SK-N-DZ (cell line): Measurements from ENCODE around the gene VAV3. TPM values are rescaled to one million over a fixed set of nuclear protein-coding genes. Genes with fewer than 3 reads are reported as not detected.
"Not testable (repeated sequence)": the region's sequence is repeated elsewhere in the genome, so short reads cannot be mapped to it uniquely, and the experiment has no call there.

Source experiments
- DNase-seq: peaks from one replicate; pipeline ENCODE4 v3.0.0-alpha.2; 2015; ENCODE audit warnings: low spot score
- polyA plus RNA-seq, 2 experiments: library from polyadenylated mRNA; depleted of rRNA; stranded (reverse); fragments of >200 nt; gene quantifications; 2 replicates each; pipeline ENCODE4 v1.2.3, GENCODE V29; 2014

Gene VAV3
- polyA plus RNA-seq (2014; cell fraction: cytosol; rRNA removed), result 0.15 and 0.54 TPM in 2 replicates
- 0.70 and 1.7 TPM in 2 replicates for polyA plus RNA-seq (2014; cell fraction: nucleus; rRNA removed)

GRCh38 chr1:107965110-107965991, at the start of gene VAV3:
Gene VAV3, minus strand, starts transcription at chr1:107965180. Its CDS starts 311 bp downstream, at chr1:107964869.
- DNase-seq, result peak; percentile 83

DNA sequence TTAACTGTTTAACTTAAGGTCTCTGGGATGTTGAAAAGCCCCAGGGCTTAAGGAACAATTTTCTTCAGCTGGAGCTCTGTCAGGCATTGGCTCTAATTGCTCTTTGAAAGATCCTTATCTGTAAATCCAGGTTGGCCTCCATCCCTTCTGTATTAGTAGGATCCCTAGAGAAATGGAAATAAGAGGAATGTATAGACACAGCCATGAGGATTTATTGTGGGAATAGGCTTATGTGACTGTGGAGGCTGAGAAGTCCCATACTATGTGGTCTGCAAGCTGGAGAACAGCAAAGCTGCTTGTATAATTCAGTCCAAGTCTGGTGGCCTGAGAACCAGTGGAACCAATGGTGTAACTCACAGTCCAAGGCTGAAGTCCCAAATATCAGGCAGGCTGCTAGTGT, 47.6 kb upstream of the VAV3 start:
- DNase-seq, result peak; percentile 51

GRCh38 chr1:108011295-108011694, 46.3 kb upstream of the VAV3 start:
- no peak for DNase-seq

DNA sequence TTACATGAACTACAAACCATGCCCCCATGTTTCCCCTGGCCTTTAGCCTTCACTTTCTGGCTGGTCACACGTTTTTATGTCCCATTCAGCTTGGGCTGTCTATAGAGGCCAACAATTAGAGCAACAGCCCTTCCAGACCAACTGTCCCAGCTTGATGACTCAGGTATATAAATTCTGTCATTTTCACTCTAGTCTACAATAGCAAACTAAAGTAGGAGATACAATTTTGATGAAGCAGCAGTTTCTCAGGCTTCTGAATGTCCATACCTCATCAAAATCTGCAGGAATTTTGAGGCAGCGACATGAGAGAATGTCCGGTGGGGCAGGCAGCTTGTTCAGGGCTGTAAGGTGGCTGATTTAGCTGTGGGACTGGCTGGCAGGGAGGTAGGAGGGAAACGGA, 45.6 kb upstream of the VAV3 start:
- DNase-seq, result no peak

GRCh38 chr1:108009603-108010195, 44.7 kb upstream of the VAV3 start:
- DNase-seq, result no peak

GRCh38 chr1:108007531-108007930, 42.6 kb upstream of the VAV3 start:
- no peak for DNase-seq

DNA sequence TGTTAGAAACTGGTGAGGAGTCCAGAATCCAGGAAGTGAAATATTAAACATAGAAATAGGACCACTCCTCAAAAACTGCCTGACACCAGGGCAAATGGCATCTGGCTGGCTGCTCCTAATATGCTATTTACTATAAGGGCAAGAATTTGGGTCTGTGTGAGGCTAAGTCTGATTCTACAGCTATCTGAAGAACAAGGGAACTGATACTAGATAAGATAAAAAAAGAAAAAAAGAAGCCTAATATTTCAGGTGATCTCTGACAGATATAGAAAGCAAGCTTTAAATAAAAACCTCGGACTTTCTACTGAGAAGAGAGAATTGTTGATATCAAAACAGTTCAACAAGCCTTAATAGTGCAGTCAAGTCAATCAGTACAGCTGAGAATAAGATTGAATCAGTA, 42.1 kb upstream of the VAV3 start:
- no peak for DNase-seq

- DNase-seq, result not testable (repeated sequence)
Measured at GRCh38 chr1:108004919-108005318, 39.9 kb upstream of the VAV3 start.

DNA sequence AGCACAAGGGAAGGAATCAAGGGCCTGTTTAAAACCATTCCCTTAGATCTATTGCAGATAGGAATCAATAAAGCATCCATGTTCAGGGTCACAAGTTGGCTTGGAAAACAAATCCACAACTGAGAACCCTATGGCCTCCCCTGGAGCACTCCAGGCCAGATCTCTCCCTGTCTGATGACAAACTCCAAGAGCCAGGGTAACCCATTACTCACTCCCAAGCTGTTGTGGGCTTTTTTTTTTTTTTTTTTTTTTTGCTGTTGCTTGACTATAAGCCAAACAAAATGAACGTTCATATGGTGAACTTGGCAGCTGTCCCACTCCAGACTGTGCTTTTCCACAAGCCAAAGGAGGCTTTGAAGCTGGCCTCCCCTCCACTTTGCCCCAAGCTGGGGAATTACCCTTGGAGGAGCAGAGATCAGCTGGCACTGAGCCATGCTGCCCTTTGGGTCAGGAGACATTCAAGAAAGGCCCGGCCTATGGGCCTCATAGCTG, 35.7 kb upstream of the VAV3 start:
- no peak for DNase-seq

DNA sequence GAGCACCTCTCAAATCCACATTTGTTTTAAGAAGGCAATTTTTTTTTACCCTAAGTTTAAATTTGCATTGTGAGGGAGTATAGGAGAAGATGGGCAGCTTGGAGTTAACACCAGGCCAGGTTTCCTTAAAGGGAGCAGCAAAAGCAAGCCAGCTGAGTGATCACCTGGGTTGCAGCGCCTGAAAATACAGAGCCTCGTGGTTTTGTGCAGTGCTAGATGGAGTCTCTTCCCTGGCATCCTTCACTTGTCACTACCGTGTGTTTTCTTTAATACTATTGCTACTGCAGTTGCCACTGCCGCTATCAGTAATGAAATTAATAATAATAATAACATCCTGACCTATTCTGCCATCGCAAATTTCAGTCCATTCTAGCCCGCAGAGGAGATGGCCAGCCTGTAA, 35.2 kb upstream of the VAV3 start:
- DNase-seq, result no peak

DNA sequence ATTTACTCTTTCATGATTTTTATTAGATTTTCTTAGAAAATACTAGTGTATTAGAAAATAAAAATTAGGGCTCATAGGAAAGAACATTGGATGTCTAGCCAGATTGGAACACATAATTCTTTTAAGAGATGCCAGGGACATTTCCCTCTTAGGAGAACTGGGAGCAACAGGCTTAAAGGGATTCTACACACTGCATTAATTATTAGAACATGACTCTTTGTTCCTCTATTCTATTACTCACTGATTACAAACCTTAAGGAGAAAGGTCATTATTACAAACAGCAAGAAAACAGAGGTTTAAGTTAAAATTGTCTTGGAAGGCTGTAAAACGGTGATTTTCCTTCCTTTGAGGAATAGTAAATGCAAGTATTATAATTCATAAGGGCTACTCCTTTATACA, 32.9 kb upstream of the VAV3 start:
- no peak for DNase-seq

- DNase-seq, result no peak
Measured at GRCh38 chr1:107993920-107994319, 28.9 kb upstream of the VAV3 start.

- DNase-seq, result no peak
Measured at GRCh38 chr1:107992347-107992746, 27.4 kb upstream of the VAV3 start.

GRCh38 chr1:107991371-107992066, 26.5 kb upstream of the VAV3 start:
- no peak for DNase-seq

- DNase-seq, result no peak
Measured at GRCh38 chr1:107990606-107991005, 25.6 kb upstream of the VAV3 start.

DNA sequence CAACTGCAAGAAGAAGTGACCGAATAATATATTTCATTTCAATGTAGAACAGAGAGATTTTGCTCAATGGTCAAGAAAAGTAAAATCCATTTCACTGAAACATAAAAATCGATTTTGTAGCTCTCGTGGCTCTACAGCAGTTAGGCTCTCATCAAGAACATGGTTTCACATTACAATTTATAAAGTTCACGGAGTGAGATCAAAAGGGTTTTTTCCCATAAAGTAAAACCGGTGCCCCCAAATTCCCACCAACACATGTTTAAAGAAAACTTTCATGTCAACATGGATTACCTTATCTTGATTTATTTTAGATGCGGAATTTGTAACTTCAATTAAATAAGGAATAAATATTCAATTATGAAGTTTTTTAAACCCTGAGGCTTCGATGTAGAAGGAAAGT, 16.3 kb upstream of the VAV3 start:
- DNase-seq, result no peak

- no peak for DNase-seq
Measured at GRCh38 chr1:107979926-107980325, 14.9 kb upstream of the VAV3 start.

GRCh38 chr1:107979088-107979487, 14.1 kb upstream of the VAV3 start:
- DNase-seq, result no peak

GRCh38 chr1:107976836-107977235, 11.9 kb upstream of the VAV3 start:
- no peak for DNase-seq

DNA sequence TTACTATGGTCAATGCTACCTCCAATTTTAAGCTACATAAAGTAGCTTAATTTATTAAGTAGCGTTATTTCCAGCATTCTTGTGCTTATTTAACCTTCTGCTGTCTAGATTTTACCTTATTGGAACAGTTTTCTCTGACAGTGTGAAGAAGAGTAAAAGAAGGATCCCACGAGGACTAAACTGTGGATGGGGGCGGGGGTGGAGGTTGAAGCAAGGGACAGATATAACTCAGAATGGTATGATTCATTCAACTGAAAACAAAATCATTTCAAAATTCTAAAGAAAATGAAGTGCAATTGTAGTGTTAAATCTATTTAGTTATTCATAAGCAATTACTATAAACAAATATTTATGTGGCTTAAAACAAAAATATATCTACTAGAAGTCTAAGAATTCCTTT, 11.5 kb upstream of the VAV3 start:
- DNase-seq, result no peak

GRCh38 chr1:107975851-107976250, 10.9 kb upstream of the VAV3 start:
- DNase-seq, result no peak

DNA sequence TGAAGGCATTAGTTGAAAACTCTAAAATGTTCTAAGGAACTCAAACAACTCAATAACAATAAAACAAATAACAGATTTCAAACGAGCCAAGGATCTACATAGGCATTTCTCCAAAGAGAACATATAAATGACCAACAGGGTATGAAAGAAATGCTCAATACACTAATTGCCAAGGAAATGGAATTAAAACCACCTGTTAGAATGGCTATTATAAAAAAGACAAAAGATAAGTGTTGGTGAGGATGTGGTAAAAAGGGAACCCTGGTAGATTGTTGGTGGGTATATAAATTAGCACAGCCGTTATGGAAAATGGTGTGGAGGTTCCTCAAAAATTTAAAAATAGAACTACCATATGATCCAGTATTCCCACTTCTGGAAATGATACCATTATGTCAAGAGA, 9.1 kb upstream of the VAV3 start:
- no peak for DNase-seq
